MM.1S (cell line): ENCODE results near the gene A2ML1.

Experiments used
- CTCF ChIP-seq: fragments of 300-600 bp; sonication (generic); IDR thresholded peaks from 2 replicates; pipeline ENCODE4 v1.5.1; 2016; ENCODE audit warnings: antibody characterized with exemption, low read length, mixed read lengths
- EZH2 ChIP-seq: fragments of 300-600 bp; sonication (generic); optimal IDR thresholded peaks from 2 replicates; pipeline ENCODE3; 2017; ENCODE audit warnings: low read depth, mild to moderate bottlenecking, antibody characterized with exemption, low read length, mixed read lengths

- TF ChIP-seq CTCF (no peak), EZH2 (no peak)
Measured at GRCh38 chr12:8834230-8834629, 11.8 kb downstream of the A2ML1 start.
